ACC112 (cell line): ENCODE results near the gene TGFBR1.

Experiments used
- H2AFZ ChIP-seq: fragments of 200-600 bp; sonication (generic); one replicate; pipeline ENCODE4 v1.6.0; 2017; ENCODE audit warnings: antibody characterized with exemption, low read length; ENCODE audit not compliant: unreplicated experiment
- H3K27ac ChIP-seq: fragments of 200-600 bp; sonication (generic); 2 replicates; pipeline ENCODE4 v1.5.1; 2014; ENCODE audit warnings: low read depth, mild to moderate bottlenecking, antibody characterized with exemption, low read length, moderate library complexity
- H3K27me3 ChIP-seq: fragments of 200-600 bp; sonication (generic); 2 replicates; pipeline ENCODE4 v1.6.1; 2014; ENCODE audit warnings: mild to moderate bottlenecking, antibody characterized with exemption, low read length, moderate library complexity, mixed read lengths; ENCODE audit not compliant: insufficient read depth
- H3K36me3 ChIP-seq: fragments of 200-600 bp; sonication (generic); 2 replicates; pipeline ENCODE4 v1.6.1; 2016; ENCODE audit warnings: mild to moderate bottlenecking, antibody characterized with exemption, low read length, moderate library complexity, mixed read lengths; ENCODE audit not compliant: insufficient read depth
- H3K4me1 ChIP-seq: fragments of 200-600 bp; sonication (generic); one replicate; pipeline ENCODE4 v1.6.1; 2016; ENCODE audit warnings: low read length, mixed read lengths; ENCODE audit not compliant: insufficient read depth, unreplicated experiment, control insufficient read depth
- H3K4me3 ChIP-seq: fragments of 200-600 bp; sonication (generic); 2 replicates; pipeline ENCODE4 v1.5.1; 2014; ENCODE audit warnings: mild to moderate bottlenecking, low read depth, low read length
- H3K79me2 ChIP-seq: fragments of 200-600 bp; sonication (generic); one replicate; pipeline ENCODE4 v1.6.0; 2016; ENCODE audit warnings: low read length; ENCODE audit not compliant: control insufficient read depth, unreplicated experiment, insufficient read depth

TGFBR1 gene

DNA sequence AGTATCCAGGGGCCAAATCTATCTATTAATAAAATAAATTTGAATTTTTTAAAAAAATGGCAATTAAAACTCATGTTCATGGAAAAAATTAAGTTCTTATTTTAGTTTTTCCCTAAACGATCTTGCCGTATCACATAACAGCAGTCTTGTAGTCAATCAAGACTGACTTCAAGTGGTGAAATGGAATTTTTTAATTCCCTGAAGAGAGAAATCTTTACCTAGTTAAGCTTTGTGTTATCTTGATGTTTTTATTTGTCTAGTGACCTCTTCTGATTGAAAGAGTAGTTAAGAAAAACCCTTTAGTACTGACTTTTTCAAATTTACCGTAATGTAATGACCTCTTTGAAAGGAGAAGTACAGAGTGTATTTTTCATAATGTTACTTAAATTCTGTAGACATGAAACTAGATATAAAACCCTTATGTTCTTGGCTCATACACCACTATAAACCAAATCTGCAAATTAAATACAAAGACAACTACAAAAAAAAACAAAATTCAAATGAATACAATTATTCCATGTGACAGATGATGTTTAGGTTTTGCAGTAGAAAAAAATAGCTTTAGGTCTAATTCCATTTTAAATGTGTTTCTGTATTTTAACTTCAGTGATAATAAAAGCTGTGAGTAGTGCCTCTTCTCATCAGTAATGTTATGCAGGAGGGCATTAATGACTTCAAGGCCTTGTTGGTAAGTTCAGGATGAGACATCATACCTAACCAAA, 19.8 kb downstream of the TGFBR1 start:
- Histone ChIP-seq H3K4me3 (no peak overlapping the region), H3K4me1 (peaks cover 18% of the 10 kb centered on the region), H3K27me3 (no peaks in the 10 kb centered on the region), H3K79me2 (peaks cover 27% of the 10 kb centered on the region), H3K27ac (no peak overlapping the region), H3K36me3 (no peaks in the 10 kb centered on the region), H2AFZ (no peak overlapping the region)

DNA sequence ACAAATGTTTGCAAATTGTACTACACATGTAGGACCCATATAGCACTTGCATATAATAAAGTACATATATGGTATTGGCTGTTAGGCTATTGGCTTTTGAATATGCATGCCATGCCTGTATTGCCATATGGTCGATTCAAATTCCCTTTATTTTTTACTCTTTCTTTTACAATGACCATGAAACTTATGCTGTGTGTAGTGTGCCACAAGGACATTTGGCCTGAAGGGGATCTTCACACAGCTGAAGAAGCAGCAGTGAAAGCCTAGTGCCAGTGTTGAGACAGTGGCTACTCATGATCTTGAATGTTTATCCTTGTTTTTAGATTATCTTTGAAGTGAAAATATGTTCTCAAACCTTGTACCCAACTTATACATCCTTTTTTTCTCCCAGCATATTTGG, 20.5 kb downstream of the TGFBR1 start:
- no peak overlapping the region for H3K27ac ChIP-seq
- H3K36me3 ChIP-seq = no peaks in the 10 kb centered on the region
- H3K27me3 ChIP-seq = no peaks in the 10 kb centered on the region
- H3K79me2 ChIP-seq = peaks cover 21% of the 10 kb centered on the region
- no peak overlapping the region for H2AFZ ChIP-seq
- no peak overlapping the region for H3K4me3 ChIP-seq
- H3K4me1 ChIP-seq = peaks cover 18% of the 10 kb centered on the region

GRCh38 chr9:99126312-99126711, 21.4 kb downstream of the TGFBR1 start:
- Histone ChIP-seq H3K4me3 (no peak overlapping the region), H3K79me2 (peaks cover 19% of the 10 kb centered on the region)

DNA sequence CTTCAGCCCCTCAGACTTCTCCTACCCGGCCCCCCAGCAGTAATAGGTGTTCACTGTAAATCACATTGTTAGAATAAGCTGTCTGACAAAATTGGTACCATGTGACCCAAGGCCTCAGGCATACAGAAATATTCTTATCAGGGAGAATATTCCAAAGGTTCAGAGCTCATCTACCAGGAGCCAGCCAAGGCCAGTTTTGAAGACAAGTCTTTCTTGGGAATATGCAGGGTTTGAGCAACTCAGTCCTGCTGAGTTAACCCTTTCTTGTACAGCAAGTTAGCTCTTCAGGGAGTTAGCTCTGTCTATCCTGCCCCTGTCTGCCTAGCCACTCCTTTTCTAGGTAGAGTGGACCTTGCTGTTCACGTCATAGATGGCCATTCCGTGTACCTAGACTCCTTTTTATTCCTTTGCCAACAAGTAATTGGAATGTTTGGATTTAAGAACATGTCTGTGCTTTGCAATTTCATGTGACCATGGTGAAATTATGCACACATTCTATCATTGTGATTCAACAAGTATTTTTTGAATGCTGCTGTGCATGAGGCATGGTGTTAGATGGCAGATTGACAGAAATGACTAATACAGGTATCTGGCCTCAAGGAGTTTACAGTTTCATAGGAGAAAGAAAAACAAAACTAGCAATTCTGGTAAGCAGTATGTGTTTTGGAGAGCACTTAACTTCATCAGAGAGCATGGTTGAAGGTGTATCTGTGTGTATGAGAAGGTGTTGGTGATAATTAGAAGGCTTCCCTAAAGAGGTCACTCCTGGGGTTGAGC, 22.6 kb downstream of the TGFBR1 start:
- Histone ChIP-seq H3K27ac (no peak overlapping the region), H3K27me3 (no peaks in the 10 kb centered on the region), H2AFZ (no peak overlapping the region), H3K36me3 (no peaks in the 10 kb centered on the region), H3K79me2 (peaks cover 11% of the 10 kb centered on the region), H3K4me1 (peaks cover 18% of the 10 kb centered on the region), H3K4me3 (no peak overlapping the region)

More at GRCh38 chr9:99126312-99126711, 21.4 kb downstream of the TGFBR1 start:
- Histone ChIP-seq H2AFZ (no peak overlapping the region), H3K27me3 (no peaks in the 10 kb centered on the region), H3K4me1 (peaks cover 18% of the 10 kb centered on the region), H3K27ac (no peak overlapping the region), H3K36me3 (no peaks in the 10 kb centered on the region)

GRCh38 chr9:99128133-99128406, 23.2 kb downstream of the TGFBR1 start:
- H3K27me3 ChIP-seq = no peaks in the 10 kb centered on the region
- H3K4me1 ChIP-seq = peaks cover 18% of the 10 kb centered on the region
- no peak overlapping the region for H2AFZ ChIP-seq
- no peaks in the 10 kb centered on the region for H3K36me3 ChIP-seq
- no peak overlapping the region for H3K4me3 ChIP-seq
- H3K79me2 ChIP-seq = peaks cover 11% of the 10 kb centered on the region
- no peak overlapping the region for H3K27ac ChIP-seq

- Histone ChIP-seq H3K36me3 (no peaks in the 10 kb centered on the region), H2AFZ (no peak overlapping the region), H3K27me3 (no peaks in the 10 kb centered on the region), H3K27ac (no peak overlapping the region), H3K4me3 (no peak overlapping the region), H3K4me1 (peaks cover 18% of the 10 kb centered on the region), H3K79me2 (peaks cover 11% of the 10 kb centered on the region)
Measured at GRCh38 chr9:99129091-99129490, 24.2 kb downstream of the TGFBR1 start.

DNA sequence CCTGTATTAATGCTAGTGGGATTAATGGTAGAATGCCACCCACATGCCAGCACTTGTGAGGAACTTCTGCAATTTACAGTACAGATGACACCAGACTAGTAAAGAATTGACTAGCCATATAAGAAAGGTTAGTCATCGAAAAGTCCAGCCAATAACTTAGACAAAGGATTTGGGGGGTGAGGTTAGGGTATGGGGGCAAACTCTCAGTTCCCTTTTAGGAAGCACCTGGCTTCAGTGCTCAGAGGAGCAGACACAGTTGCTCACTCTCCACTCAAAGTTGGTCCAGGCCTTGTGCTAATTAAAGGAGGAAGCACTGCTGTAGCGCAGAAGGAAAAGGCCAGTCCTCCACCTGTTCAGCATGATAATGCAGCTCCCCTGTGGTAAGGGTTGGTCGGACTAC, 25.2 kb downstream of the TGFBR1 start:
- no peak overlapping the region for H3K4me3 ChIP-seq
- H3K79me2 ChIP-seq = peaks cover 11% of the 10 kb centered on the region
- H3K36me3 ChIP-seq = no peaks in the 10 kb centered on the region
- H2AFZ ChIP-seq = no peak overlapping the region
- peaks cover 25% of the 10 kb centered on the region for H3K4me1 ChIP-seq
- H3K27me3 ChIP-seq = no peaks in the 10 kb centered on the region
- H3K27ac ChIP-seq = no peak overlapping the region

GRCh38 chr9:99133145-99133544, 28.2 kb downstream of the TGFBR1 start:
- Histone ChIP-seq H3K4me1 (peaks cover 8% of the 10 kb centered on the region), H3K79me2 (peaks cover 2% of the 10 kb centered on the region), H3K36me3 (no peaks in the 10 kb centered on the region; the same call in 1 of the 2 replicates)

DNA sequence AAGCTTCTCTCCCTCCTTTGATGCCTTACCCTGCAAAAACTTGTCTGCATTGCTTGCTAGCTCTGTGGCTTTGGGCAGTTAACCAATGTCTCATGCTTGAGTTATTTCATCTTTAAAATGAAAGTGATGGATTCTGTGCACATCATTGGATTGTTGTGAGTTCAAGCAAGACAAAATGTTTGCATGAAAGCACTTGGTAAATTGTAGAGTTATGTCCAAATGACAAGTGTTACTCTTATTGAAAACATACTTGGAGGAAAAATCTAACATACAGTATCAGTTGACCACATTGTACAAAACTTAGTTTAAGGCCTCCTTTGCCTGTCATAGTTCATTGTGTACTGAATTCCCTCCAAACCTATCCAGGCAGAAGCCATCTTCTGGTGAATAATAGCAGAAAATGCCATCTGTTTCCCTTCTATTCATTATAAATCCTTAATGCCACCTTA, 30.0 kb downstream of the TGFBR1 start:
- no peak overlapping the region for H2AFZ ChIP-seq
- no peak overlapping the region for H3K4me3 ChIP-seq
- H3K79me2 ChIP-seq = no peaks in the 10 kb centered on the region
- H3K4me1 ChIP-seq = peaks cover 8% of the 10 kb centered on the region
- no peaks in the 10 kb centered on the region for H3K27me3 ChIP-seq
- H3K27ac ChIP-seq = no peak overlapping the region
- no peaks in the 10 kb centered on the region; the same call in 1 of the 2 replicates for H3K36me3 ChIP-seq

More at GRCh38 chr9:99133145-99133544, 28.2 kb downstream of the TGFBR1 start:
- Histone ChIP-seq H3K27ac (no peak overlapping the region), H3K27me3 (no peaks in the 10 kb centered on the region), H2AFZ (no peak overlapping the region), H3K4me3 (no peak overlapping the region)

GRCh38 chr9:99135456-99135855, 30.5 kb downstream of the TGFBR1 start:
- peaks cover 8% of the 10 kb centered on the region for H3K4me1 ChIP-seq
- no peaks in the 10 kb centered on the region; the same call in 1 of the 2 replicates for H3K36me3 ChIP-seq
- no peak overlapping the region for H3K4me3 ChIP-seq
- H3K27me3 ChIP-seq = no peaks in the 10 kb centered on the region
- no peak overlapping the region for H2AFZ ChIP-seq
- no peaks in the 10 kb centered on the region for H3K79me2 ChIP-seq
- no peak overlapping the region for H3K27ac ChIP-seq

DNA sequence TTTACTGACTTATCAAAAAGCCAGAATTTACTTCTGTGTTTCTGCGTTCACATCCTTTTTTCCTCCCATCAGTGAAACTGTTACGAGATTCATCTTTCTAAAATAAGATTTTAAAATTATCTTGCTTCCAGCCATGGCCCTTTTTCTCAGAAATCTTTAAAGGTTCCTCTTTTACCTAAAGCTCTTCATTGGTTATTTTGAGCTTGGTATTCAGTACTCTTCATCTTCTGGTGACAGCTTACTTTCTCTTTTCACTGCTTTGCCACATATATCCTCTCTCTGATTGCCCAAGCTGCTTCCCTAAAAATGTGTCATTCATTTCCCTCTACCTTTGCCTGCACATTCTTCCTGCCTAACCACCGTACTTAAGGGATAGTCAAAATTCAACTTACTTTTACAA, 32.3 kb downstream of the TGFBR1 start:
- peaks cover under 1% of the 10 kb centered on the region; the same call in 1 of the 2 replicates for H3K36me3 ChIP-seq
- no peak overlapping the region for H3K4me3 ChIP-seq
- H3K79me2 ChIP-seq = no peaks in the 10 kb centered on the region
- H3K27me3 ChIP-seq = no peaks in the 10 kb centered on the region
- H2AFZ ChIP-seq = no peak overlapping the region
- H3K4me1 ChIP-seq = peaks cover 8% of the 10 kb centered on the region
- H3K27ac ChIP-seq = no peak overlapping the region
